ENCODE results near the gene POU3F3.

- TF ChIP-seq, protein P1, sequence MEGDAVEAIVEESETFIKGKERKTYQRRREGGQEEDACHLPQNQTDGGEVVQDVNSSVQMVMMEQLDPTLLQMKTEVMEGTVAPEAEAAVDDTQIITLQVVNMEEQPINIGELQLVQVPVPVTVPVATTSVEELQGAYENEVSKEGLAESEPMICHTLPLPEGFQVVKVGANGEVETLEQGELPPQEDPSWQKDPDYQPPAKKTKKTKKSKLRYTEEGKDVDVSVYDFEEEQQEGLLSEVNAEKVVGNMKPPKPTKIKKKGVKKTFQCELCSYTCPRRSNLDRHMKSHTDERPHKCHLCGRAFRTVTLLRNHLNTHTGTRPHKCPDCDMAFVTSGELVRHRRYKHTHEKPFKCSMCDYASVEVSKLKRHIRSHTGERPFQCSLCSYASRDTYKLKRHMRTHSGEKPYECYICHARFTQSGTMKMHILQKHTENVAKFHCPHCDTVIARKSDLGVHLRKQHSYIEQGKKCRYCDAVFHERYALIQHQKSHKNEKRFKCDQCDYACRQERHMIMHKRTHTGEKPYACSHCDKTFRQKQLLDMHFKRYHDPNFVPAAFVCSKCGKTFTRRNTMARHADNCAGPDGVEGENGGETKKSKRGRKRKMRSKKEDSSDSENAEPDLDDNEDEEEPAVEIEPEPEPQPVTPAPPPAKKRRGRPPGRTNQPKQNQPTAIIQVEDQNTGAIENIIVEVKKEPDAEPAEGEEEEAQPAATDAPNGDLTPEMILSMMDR (conservative IDR thresholded peaks at IDR 0.05 in 1 of 2, IDR thresholded peaks at IDR 0.05 in 1 of 2; ENCODE audit: extremely low read depth in 1 of 2, insufficient read depth in 1 of 2, low read depth in 1 of 2, low read length in 2 of 2) = no peak
- TF ChIP-seq EZH2 (IDR thresholded peaks at IDR 0.05; ENCODE audit: borderline replicate concordance, low read length) = no peak
Measured at GRCh38 chr2:104834431-104835153, 19.3 kb upstream of the POU3F3 start.

Data from mammary epithelial cell (primary cell).